Subcutaneous abdominal adipose tissue (tissue), 5 donors: Measurements from ENCODE around the gene P2RY8.
"Not testable (repeated sequence)": the region's sequence is repeated elsewhere in the genome, so short reads cannot be mapped to it uniquely, and the experiment has no call there.

Source experiments
- H3K27ac ChIP-seq: one replicate; pipeline ENCODE4 v1.7.0; 2013; ENCODE audit warnings: low read depth, mild to moderate bottlenecking, inconsistent platforms, low read length, moderate library complexity
- H3K27me3 ChIP-seq, 5 donors: one replicate each; pipeline ENCODE4 v1.7.0; 2013; ENCODE audit warnings: low read length in 5 of 5, inconsistent platforms in 1 of 5; ENCODE audit not compliant: control insufficient read depth in 5 of 5, insufficient read depth in 4 of 5
- H3K36me3 ChIP-seq, 5 donors: one replicate each; pipeline ENCODE4 v1.7.0; 2013; ENCODE audit warnings: low read length in 5 of 5; ENCODE audit not compliant: control insufficient read depth in 5 of 5, insufficient read depth in 5 of 5
- H3K4me1 ChIP-seq, 5 donors: one replicate each; pipeline ENCODE4 v1.7.0; 2013; ENCODE audit warnings: low read length in 5 of 5, mild to moderate bottlenecking in 3 of 5, moderate library complexity in 1 of 5; ENCODE audit not compliant: control insufficient read depth in 5 of 5, insufficient read depth in 5 of 5
- H3K4me3 ChIP-seq, 5 donors: one replicate each; pipeline ENCODE4 v1.7.0; 2013; ENCODE audit warnings: low read length in 5 of 5, low read depth in 1 of 5
- H3K9ac ChIP-seq, 5 donors: one replicate each; pipeline ENCODE4 v1.7.0; 2013; ENCODE audit warnings: low read length in 5 of 5, mild to moderate bottlenecking in 4 of 5, moderate library complexity in 3 of 5
- H3K9me3 ChIP-seq, 5 donors: one replicate each; pipeline ENCODE4 v1.7.0; 2013; ENCODE audit warnings: low read length in 5 of 5; ENCODE audit not compliant: control insufficient read depth in 5 of 5
- donor health status: healthy.
- donor health status: healthy.
- donor health status: healthy.
- donor health status: healthy.
- donor health status: healthy.

P2RY8 gene

GRCh38 chrX:1490723-1491122 is 46.3 kb downstream of the P2RY8 start:
- not testable (repeated sequence) for H3K27ac ChIP-seq, H3K4me3 ChIP-seq, H3K9me3 ChIP-seq, H3K27me3 ChIP-seq, H3K9ac ChIP-seq, H3K36me3 ChIP-seq
- peaks cover 0 to 36% (median 21%) of the 10 kb centered on the region in 5 donors for H3K4me1 ChIP-seq

DNA sequence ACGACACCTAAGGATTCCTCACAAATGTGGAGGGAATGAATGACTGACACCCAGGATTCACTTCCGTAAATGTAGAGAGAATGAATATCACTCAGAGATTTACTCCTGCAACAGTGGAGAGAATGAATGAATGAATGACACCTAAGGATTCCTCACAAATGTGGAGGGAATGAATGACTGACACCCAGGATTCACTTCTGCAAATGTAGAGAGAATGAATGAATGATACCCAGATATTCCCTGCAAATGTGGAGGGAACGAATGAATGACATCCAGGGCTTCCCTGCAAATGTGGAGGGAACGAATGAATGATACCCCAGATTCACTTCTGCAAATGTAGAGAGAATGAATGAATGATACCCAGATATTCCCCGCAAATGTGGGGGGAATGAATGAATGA is 47.6 kb downstream of the P2RY8 start:
- not testable (repeated sequence) for H3K27me3 ChIP-seq, H3K36me3 ChIP-seq, H3K9me3 ChIP-seq, H3K4me3 ChIP-seq, H3K9ac ChIP-seq, H3K27ac ChIP-seq
- H3K4me1 ChIP-seq = peaks cover 0 to 34% (median 21%) of the 10 kb centered on the region in 5 donors

DNA sequence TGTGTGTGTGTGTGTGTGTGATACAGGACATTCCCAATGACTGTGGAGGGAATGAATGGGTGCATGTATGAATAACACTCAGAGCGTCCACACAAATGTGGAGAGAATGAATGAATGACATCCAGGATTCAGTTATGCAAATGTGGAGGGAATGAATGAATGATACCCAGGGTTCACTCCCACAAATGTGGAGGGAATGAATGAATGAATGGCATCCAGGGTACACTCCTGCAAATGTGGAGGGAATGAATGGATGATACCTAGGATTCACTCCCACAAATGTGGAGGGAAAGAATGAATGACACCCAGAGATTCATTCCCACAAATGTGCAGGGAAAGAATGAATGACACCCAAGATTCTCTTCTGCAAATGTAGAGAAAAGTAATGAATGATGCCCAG is 48.2 kb downstream of the P2RY8 start:
- peaks cover 0 to 4% (median 3%) of the 10 kb centered on the region in 5 donors for H3K9me3 ChIP-seq
- H3K4me1 ChIP-seq = peaks cover 0 to 28% (median 15%) of the 10 kb centered on the region in 5 donors
- H3K36me3 ChIP-seq = no peaks in the 10 kb centered on the region
- peaks cover 0 to 8% (median 0%) of the 10 kb centered on the region in 5 donors for H3K27me3 ChIP-seq
- H3K4me3 ChIP-seq = no peak overlapping the region
- H3K27ac ChIP-seq = no peak overlapping the region
- no peak overlapping the region for H3K9ac ChIP-seq

GRCh38 chrX:1488141-1488540 is 48.8 kb downstream of the P2RY8 start:
- peaks cover 0 to 25% (median 13%) of the 10 kb centered on the region in 5 donors for H3K4me1 ChIP-seq
- no peak overlapping the region for H3K27ac ChIP-seq
- H3K9me3 ChIP-seq = peaks cover 0 to 4% (median 3%) of the 10 kb centered on the region in 5 donors
- no peaks in the 10 kb centered on the region for H3K36me3 ChIP-seq
- peaks cover 0 to 8% (median 0%) of the 10 kb centered on the region in 5 donors for H3K27me3 ChIP-seq
- H3K4me3 ChIP-seq = no peak overlapping the region
- H3K9ac ChIP-seq = no peak overlapping the region

DNA sequence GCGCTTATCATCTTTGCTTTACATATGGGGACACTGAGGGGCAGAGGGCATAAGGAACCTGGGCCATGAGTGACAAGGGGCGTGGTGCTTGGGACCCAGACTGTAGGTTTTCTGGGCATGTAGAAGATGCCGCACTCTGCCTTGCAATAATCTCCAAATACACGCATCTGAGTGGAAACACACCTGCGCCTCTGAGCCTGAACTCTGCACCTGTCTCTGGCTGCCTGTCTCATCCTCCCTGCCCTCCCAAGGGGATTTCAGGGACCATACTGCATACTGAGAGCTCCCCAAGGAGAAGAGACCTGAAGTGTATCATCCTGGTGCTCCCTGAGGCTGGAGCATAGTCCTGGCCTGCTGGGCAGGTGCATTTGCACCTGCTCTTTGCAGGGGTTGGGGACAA is 49.6 kb downstream of the P2RY8 start:
- peaks cover 0 to 4% (median 3%) of the 10 kb centered on the region in 5 donors for H3K9me3 ChIP-seq
- no peak overlapping the region for H3K27ac ChIP-seq
- peaks cover 0 to 8% (median 0%) of the 10 kb centered on the region in 5 donors for H3K27me3 ChIP-seq
- H3K36me3 ChIP-seq = no peaks in the 10 kb centered on the region
- H3K4me1 ChIP-seq = peaks cover 0 to 25% (median 13%) of the 10 kb centered on the region in 5 donors
- H3K4me3 ChIP-seq = no peak overlapping the region
- no peak overlapping the region for H3K9ac ChIP-seq

DNA sequence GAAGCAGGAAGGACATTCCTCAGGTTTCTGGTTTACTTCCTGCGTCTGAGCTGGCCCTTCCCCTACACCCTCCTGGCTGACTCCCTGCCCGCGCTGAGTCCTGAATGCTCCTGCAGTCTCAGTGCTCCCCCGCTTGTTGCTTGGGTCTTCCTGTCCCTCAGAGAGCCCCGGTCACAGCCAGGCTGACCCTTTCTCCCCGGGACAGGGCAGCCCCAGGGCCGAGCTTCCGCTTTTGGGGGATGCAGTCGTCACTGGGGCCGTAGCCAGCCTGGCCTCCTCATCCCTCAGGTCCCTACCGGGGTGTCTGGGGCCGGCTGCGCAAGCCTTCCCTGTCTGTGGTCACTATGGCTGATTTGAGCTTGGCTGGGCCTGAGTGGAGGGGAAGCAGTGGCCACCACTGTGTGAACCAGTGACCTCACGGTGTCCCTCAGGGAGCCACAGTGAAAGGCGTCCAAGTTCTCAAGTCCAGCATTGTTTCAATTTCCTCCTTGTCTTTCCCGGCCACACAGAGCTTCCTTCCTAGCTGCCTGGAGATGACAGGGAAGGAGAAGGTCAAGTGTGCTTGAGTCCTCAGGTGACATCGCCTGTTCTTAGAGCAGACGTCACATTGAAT is 50.1 kb downstream of the P2RY8 start:
- H3K27ac ChIP-seq = peak overlapping the region; percentile 66

GRCh38 chrX:1486177-1486576 is 50.8 kb downstream of the P2RY8 start:
- peak overlapping the region; percentile 66 for H3K27ac ChIP-seq
- peak overlapping the region in 1 of 5 donors; percentile 3 for H3K4me3 ChIP-seq
- H3K9ac ChIP-seq = no peak overlapping the region
- peaks cover 0 to 8% (median 0%) of the 10 kb centered on the region in 5 donors for H3K27me3 ChIP-seq
- peaks cover 4 to 37% (median 19%) of the 10 kb centered on the region in 5 donors for H3K4me1 ChIP-seq
- H3K36me3 ChIP-seq = no peaks in the 10 kb centered on the region
- H3K9me3 ChIP-seq = peaks cover 0 to 4% (median 3%) of the 10 kb centered on the region in 5 donors

More for the DNA sequence above, 50.1 kb downstream of the P2RY8 start:
- peak overlapping the region in 1 of 5 donors; percentile 15 for H3K4me3 ChIP-seq
- H3K36me3 ChIP-seq = no peaks in the 10 kb centered on the region
- peaks cover 0 to 4% (median 3%) of the 10 kb centered on the region in 5 donors for H3K9me3 ChIP-seq
- H3K27me3 ChIP-seq = peaks cover 0 to 8% (median 0%) of the 10 kb centered on the region in 5 donors
- H3K9ac ChIP-seq = peak overlapping the region in 1 of 5 donors; percentile 64
- H3K4me1 ChIP-seq = peaks cover 4 to 31% (median 13%) of the 10 kb centered on the region in 5 donors

DNA sequence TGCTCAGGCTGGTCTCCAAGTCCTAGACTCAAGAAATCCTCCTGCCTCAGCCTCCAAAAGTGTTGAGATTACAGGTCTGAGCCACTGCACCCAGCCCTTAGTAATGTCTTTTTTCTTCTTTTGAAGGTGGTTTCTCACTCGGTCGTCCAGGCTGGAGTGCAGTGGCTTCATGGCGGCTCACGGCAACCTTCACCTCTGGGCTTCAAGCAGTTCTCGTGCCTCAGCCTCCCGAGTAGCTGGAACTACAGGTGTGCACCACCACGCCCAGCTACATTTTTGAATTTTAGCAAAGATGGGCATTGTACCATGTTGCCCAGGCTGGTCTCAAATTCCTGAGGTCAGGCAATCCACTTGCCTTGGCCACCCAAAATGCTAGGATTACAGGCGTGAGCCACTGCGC is 52.0 kb downstream of the P2RY8 start:
- Histone ChIP-seq H3K27me3 (peaks cover 0 to 8% (median 0%) of the 10 kb centered on the region in 5 donors), H3K27ac (no peak overlapping the region), H3K9ac (no peak overlapping the region), H3K9me3 (peaks cover 0 to 5% (median 4%) of the 10 kb centered on the region in 5 donors), H3K4me3 (no peak overlapping the region), H3K4me1 (peaks cover 4 to 40% (median 22%) of the 10 kb centered on the region in 5 donors), H3K36me3 (no peaks in the 10 kb centered on the region)

DNA sequence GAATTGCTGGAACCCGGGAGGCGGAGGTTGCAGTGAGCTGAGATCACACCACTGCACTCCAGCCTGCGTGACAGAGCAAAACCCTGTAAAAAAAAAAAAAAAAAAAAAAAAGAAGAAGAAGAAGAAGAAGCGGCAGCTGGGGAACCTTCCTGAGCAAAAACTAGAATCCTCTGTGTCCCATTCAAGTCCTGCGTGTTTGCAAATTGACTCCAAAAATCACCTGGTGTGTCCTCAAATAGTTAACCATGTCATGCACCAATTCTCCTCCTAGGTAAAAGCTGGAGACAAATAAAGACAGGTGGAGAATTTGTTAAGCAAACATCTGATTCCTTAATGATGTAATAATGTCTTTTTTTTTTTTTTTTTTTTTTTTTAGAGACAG is 52.4 kb downstream of the P2RY8 start:
- Histone ChIP-seq H3K4me3 (no peak overlapping the region), H3K9ac (no peak overlapping the region), H3K4me1 (peaks cover 4 to 40% (median 22%) of the 10 kb centered on the region in 5 donors), H3K9me3 (peaks cover 0 to 9% (median 5%) of the 10 kb centered on the region in 5 donors), H3K27me3 (peaks cover 0 to 8% (median 0%) of the 10 kb centered on the region in 5 donors), H3K36me3 (no peaks in the 10 kb centered on the region), H3K27ac (no peak overlapping the region)

- Histone ChIP-seq H3K9me3 (peaks cover 0 to 11% (median 5%) of the 10 kb centered on the region in 5 donors), H3K9ac (no peak overlapping the region), H3K4me3 (no peak overlapping the region), H3K4me1 (peaks cover 4 to 40% (median 22%) of the 10 kb centered on the region in 5 donors), H3K27ac (no peak overlapping the region), H3K36me3 (no peaks in the 10 kb centered on the region), H3K27me3 (peaks cover 0 to 8% (median 0%) of the 10 kb centered on the region in 5 donors)
These were observed 52.9 kb downstream of the P2RY8 start for GRCh38 chrX:1483843-1484637.
